Astrocyte (in vitro differentiated cells and primary cell): ENCODE data around the gene ATP13A2. TPM values are rescaled to one million over a fixed set of nuclear protein-coding genes. Genes with fewer than 3 reads are reported as not detected.

ENCODE experiments used
- DNase-seq: peaks from one replicate; pipeline ENCODE4 v3.0.0-alpha.2; 2010; ENCODE audit warnings: low read depth
- FAIRE-seq: peaks from 2 replicates; lab custom pipeline; 2011; peaks lifted over from hg19 to GRCh38; lab: Jason Lieb, UNC
- H2AFZ ChIP-seq: 2 replicates; pipeline ENCODE4 v1.6.0; 2012; ENCODE audit warnings: low read depth, low read length, inconsistent platforms
- H3K27ac ChIP-seq: 2 replicates; pipeline ENCODE4 v1.5.1; 2011; ENCODE audit warnings: low read depth, low read length, inconsistent platforms
- H3K27me3 ChIP-seq: 2 replicates; pipeline ENCODE4 v1.6.0; 2011; ENCODE audit warnings: low read length, inconsistent platforms; ENCODE audit not compliant: insufficient read depth
- H3K36me3 ChIP-seq: 2 replicates; pipeline ENCODE4 v1.5.1; 2011; ENCODE audit warnings: low read length, inconsistent platforms; ENCODE audit not compliant: insufficient read depth
- H3K4me1 ChIP-seq: 2 replicates; pipeline ENCODE4 v1.5.1; 2011; ENCODE audit warnings: low read length, inconsistent platforms; ENCODE audit not compliant: insufficient read depth
- H3K4me2 ChIP-seq: 2 replicates; pipeline ENCODE4 v1.6.0; 2012; ENCODE audit warnings: low read length, inconsistent platforms
- H3K4me3 ChIP-seq: 2 replicates; pipeline ENCODE4 v1.5.1; 2011; ENCODE audit warnings: low read depth, mild to moderate bottlenecking, low read length, inconsistent platforms; ENCODE audit not compliant: insufficient read depth
- H3K79me2 ChIP-seq: 2 replicates; pipeline ENCODE4 v1.6.0; 2012; ENCODE audit warnings: mild to moderate bottlenecking, low read length, inconsistent platforms; ENCODE audit not compliant: insufficient read depth
- H3K9ac ChIP-seq: 2 replicates; pipeline ENCODE4 v1.6.0; 2012; ENCODE audit warnings: mild to moderate bottlenecking, low read length, inconsistent platforms
- H3K9me3 ChIP-seq: 2 replicates; pipeline ENCODE4 v1.5.1; 2012; ENCODE audit warnings: low read depth, mild to moderate bottlenecking, low read length, inconsistent platforms; ENCODE audit not compliant: insufficient read depth
- H4K20me1 ChIP-seq: 2 replicates; pipeline ENCODE4 v1.6.0; 2012; ENCODE audit warnings: low read length, inconsistent platforms; ENCODE audit not compliant: insufficient read depth
- H3K27ac Mint-ChIP-seq: one replicate; pipeline ENCODE4 v1.8.0; 2021; ENCODE audit warnings: mild to moderate bottlenecking, mixed read lengths; ENCODE audit not compliant: unreplicated experiment
- H3K27me3 Mint-ChIP-seq: one replicate; pipeline ENCODE4 v1.8.0; 2021; ENCODE audit warnings: low read depth, mixed read lengths; ENCODE audit not compliant: unreplicated experiment
- H3K36me3 Mint-ChIP-seq: one replicate; pipeline ENCODE4 v1.8.0; 2021; ENCODE audit warnings: low read depth, mixed read lengths; ENCODE audit not compliant: unreplicated experiment
- H3K4me1 Mint-ChIP-seq: one replicate; pipeline ENCODE4 v1.8.0; 2021; ENCODE audit warnings: low read depth, mixed read lengths; ENCODE audit not compliant: unreplicated experiment
- H3K4me3 Mint-ChIP-seq: one replicate; pipeline ENCODE4 v1.8.0; 2021; ENCODE audit warnings: mild to moderate bottlenecking, moderate library complexity, mixed read lengths; ENCODE audit not compliant: unreplicated experiment
- H3K9me3 Mint-ChIP-seq: one replicate; pipeline ENCODE4 v1.8.0; 2021; ENCODE audit warnings: mild to moderate bottlenecking, mixed read lengths; ENCODE audit not compliant: unreplicated experiment
- EZH2 ChIP-seq: IDR thresholded peaks from 2 replicates; pipeline ENCODE4 v1.6.1; 2012; ENCODE audit warnings: mild to moderate bottlenecking, low read length, inconsistent platforms; ENCODE audit not compliant: insufficient read depth
- total RNA-seq: library from RNA; stranded (reverse); gene quantifications from 2 replicates; pipeline ENCODE4 v1.2.1, GENCODE V29; 2021
- TF ChIP-seq, protein P1 (sequence below): IDR thresholded peaks from 2 replicates; pipeline ENCODE4 v1.5.1; 2011; ENCODE audit warnings: low read depth, mild to moderate bottlenecking, inconsistent platforms, low read length, moderate library complexity; ENCODE audit not compliant: insufficient read depth

ATP13A2 gene
- total RNA-seq, 1 donor from 2014 or later: 67.8 TPM

GRCh38 chr1:16978567-16979474 lies 32.9 kb downstream of the ATP13A2 start:
- Histone ChIP-seq H3K36me3 (no peaks in the 10 kb centered on the region), H3K79me2 (peaks cover 51% of the 10 kb centered on the region), H3K27me3 (no peaks in the 10 kb centered on the region), H3K4me3 (peak overlapping the region; percentile 80), H3K4me2 (peak overlapping the region; percentile 99), H4K20me1 (peaks cover 46% of the 10 kb centered on the region), H3K4me1 (peaks cover 38% of the 10 kb centered on the region), H3K9me3 (no peaks in the 10 kb centered on the region), H2AFZ (no peak overlapping the region), H3K27ac (peak overlapping the region; percentile 76), H3K9ac (peak overlapping the region; percentile 87)
- DNase-seq (peak; percentile 90), FAIRE-seq (no peak)
- Mint-ChIP-seq H3K36me3 (peaks cover 3% of the 10 kb centered on the region), H3K4me3 (peak overlapping the region; percentile 85), H3K27me3 (no peaks in the 10 kb centered on the region), H3K9me3 (no peaks in the 10 kb centered on the region), H3K27ac (peak overlapping the region; percentile 41), H3K4me1 (peaks cover 16% of the 10 kb centered on the region)
- TF ChIP-seq EZH2: no peak
- TF ChIP-seq, protein P1, sequence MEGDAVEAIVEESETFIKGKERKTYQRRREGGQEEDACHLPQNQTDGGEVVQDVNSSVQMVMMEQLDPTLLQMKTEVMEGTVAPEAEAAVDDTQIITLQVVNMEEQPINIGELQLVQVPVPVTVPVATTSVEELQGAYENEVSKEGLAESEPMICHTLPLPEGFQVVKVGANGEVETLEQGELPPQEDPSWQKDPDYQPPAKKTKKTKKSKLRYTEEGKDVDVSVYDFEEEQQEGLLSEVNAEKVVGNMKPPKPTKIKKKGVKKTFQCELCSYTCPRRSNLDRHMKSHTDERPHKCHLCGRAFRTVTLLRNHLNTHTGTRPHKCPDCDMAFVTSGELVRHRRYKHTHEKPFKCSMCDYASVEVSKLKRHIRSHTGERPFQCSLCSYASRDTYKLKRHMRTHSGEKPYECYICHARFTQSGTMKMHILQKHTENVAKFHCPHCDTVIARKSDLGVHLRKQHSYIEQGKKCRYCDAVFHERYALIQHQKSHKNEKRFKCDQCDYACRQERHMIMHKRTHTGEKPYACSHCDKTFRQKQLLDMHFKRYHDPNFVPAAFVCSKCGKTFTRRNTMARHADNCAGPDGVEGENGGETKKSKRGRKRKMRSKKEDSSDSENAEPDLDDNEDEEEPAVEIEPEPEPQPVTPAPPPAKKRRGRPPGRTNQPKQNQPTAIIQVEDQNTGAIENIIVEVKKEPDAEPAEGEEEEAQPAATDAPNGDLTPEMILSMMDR: no peak

- DNase-seq: no peak
- H3K4me2 ChIP-seq: peak overlapping the region; percentile 99
- Mint-ChIP-seq H3K9me3 (no peaks in the 10 kb centered on the region), H3K4me3 (no peak overlapping the region), H3K4me1 (peaks cover 14% of the 10 kb centered on the region), H3K27me3 (no peaks in the 10 kb centered on the region), H3K27ac (no peak overlapping the region), H3K36me3 (peaks cover 3% of the 10 kb centered on the region)
- no peaks in the 10 kb centered on the region for H3K27me3 ChIP-seq
- peak overlapping the region; percentile 87 for H3K9ac ChIP-seq
- peaks cover 50% of the 10 kb centered on the region for H4K20me1 ChIP-seq
- TF ChIP-seq, protein P1: no peak
- no peak for TF ChIP-seq EZH2
- H3K9me3 ChIP-seq: no peaks in the 10 kb centered on the region
- H3K4me3 ChIP-seq: peak overlapping the region; percentile 80
- peaks cover 38% of the 10 kb centered on the region for H3K4me1 ChIP-seq
- H3K36me3 ChIP-seq: peaks cover 4% of the 10 kb centered on the region
- FAIRE-seq: no peak
- H3K79me2 ChIP-seq: peaks cover 51% of the 10 kb centered on the region
- H2AFZ ChIP-seq: no peak overlapping the region
- H3K27ac ChIP-seq: peak overlapping the region; percentile 24
These were observed 33.6 kb downstream of the ATP13A2 start for GRCh38 chr1:16978139-16978538.

DNA sequence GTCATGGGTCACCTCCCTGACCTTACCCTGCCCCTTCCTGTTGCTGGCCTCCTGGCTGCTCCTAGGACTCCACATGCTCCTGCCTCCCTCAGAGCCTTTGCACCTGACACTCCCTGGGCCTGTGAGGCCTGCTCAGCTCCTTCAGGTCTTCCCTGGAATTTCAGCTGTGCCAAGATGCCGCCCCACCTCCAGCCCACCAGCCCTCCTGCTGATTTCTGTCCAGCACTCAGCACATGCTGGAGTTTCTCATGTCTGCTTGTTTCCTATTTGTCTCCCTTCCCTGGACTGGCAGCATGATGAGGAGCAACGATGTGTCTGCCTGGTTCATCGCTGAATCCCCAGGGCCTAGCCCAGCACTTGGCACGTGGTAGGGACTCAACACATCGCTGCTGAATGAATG lies 34.4 kb downstream of the ATP13A2 start:
- H3K4me2 ChIP-seq: no peak overlapping the region
- H3K36me3 Mint-ChIP-seq: peaks cover 3% of the 10 kb centered on the region
- no peaks in the 10 kb centered on the region for H3K27me3 ChIP-seq
- DNase-seq (no peak), FAIRE-seq (no peak)
- H3K9me3 ChIP-seq: no peaks in the 10 kb centered on the region
- peaks cover 55% of the 10 kb centered on the region for H4K20me1 ChIP-seq
- peaks cover 4% of the 10 kb centered on the region for H3K36me3 ChIP-seq
- H3K79me2 ChIP-seq: peaks cover 51% of the 10 kb centered on the region
- peak overlapping the region; percentile 87 for H3K9ac ChIP-seq
- H2AFZ ChIP-seq: no peak overlapping the region
- no peaks in the 10 kb centered on the region for H3K27me3 Mint-ChIP-seq
- no peaks in the 10 kb centered on the region for H3K9me3 Mint-ChIP-seq
- H3K4me3 Mint-ChIP-seq: peak overlapping the region; percentile 66
- H3K4me3 ChIP-seq: no peak overlapping the region
- H3K4me1 Mint-ChIP-seq: peaks cover 12% of the 10 kb centered on the region
- no peak overlapping the region for H3K27ac Mint-ChIP-seq
- TF ChIP-seq, protein P1: no peak
- no peak for TF ChIP-seq EZH2
- peaks cover 33% of the 10 kb centered on the region for H3K4me1 ChIP-seq
- H3K27ac ChIP-seq: no peak overlapping the region
